GM23248 (cell line): ENCODE measurements around the gene FOXK1.

Experiments
- EZH2 ChIP-seq: fragments of 200-600 bp; sonication (generic); IDR thresholded peaks from 2 replicates; pipeline ENCODE4 v1.6.1; 2018; ENCODE audit warnings: antibody characterized with exemption, mild to moderate bottlenecking; ENCODE audit not compliant: insufficient read depth, poor library complexity, severe bottlenecking
- EZH2phosphoT487 ChIP-seq: fragments of 200-600 bp; sonication (generic); IDR thresholded peaks from 2 replicates; pipeline ENCODE4 v1.6.1; 2018; ENCODE audit warnings: antibody characterized with exemption, moderate library complexity, mild to moderate bottlenecking, low read depth; ENCODE audit not compliant: insufficient read depth

GRCh38 chr7:4648111-4648510 lies 34.0 kb upstream of the FOXK1 start:
- no peak for TF ChIP-seq EZH2phosphoT487
- TF ChIP-seq EZH2: no peak
